ENCODE results near the gene CCDC61.
A peak's percentile ranks its signal among the peaks of the same experiment; 100 is the strongest.

CCDC61 gene

GRCh38 chr19:46015687-46016425 lies 20.6 kb downstream of the CCDC61 start:
- DNase-seq (ENCODE audit: low spot score): no peak
- no peak for FAIRE-seq

- FAIRE-seq (no peak), DNase-seq (ENCODE audit: low spot score) (peak; percentile 88)
Measured at GRCh38 chr19:46016426-46017094, 21.3 kb downstream of the CCDC61 start.

- FAIRE-seq (no peak), DNase-seq (ENCODE audit: low spot score) (no peak)
Measured at GRCh38 chr19:46017095-46017429, 21.8 kb downstream of the CCDC61 start.

GRCh38 chr19:46017874-46018675 lies 22.8 kb downstream of the CCDC61 start:
- FAIRE-seq: no peak
- DNase-seq (ENCODE audit: low spot score): no peak

GRCh38 chr19:46018729-46019251 lies 23.5 kb downstream of the CCDC61 start:
- DNase-seq (ENCODE audit: low spot score) (no peak), FAIRE-seq (no peak)

GRCh38 chr19:46019270-46019669 lies 24.0 kb downstream of the CCDC61 start:
- DNase-seq (ENCODE audit: low spot score): no peak
- FAIRE-seq: no peak

- no peak for DNase-seq (ENCODE audit: low spot score)
- FAIRE-seq: no peak
Measured at GRCh38 chr19:46020819-46021125, 25.5 kb downstream of the CCDC61 start.

- DNase-seq (ENCODE audit: low spot score) (no peak), FAIRE-seq (no peak)
Measured at GRCh38 chr19:46021531-46022041, 26.3 kb downstream of the CCDC61 start.

GRCh38 chr19:46022061-46022430 lies 26.8 kb downstream of the CCDC61 start:
- DNase-seq (ENCODE audit: low spot score) (no peak), FAIRE-seq (no peak)

- DNase-seq (ENCODE audit: low spot score) (no peak), FAIRE-seq (no peak)
Measured at GRCh38 chr19:46022431-46023310, 27.4 kb downstream of the CCDC61 start, which contains the start of gene PGLYRP1. Gene PGLYRP1, minus strand, starts transcription at chr19:46023053. Its CDS starts 32 bp downstream, at chr19:46023021.

- no peak for FAIRE-seq
- no peak for DNase-seq (ENCODE audit: low spot score)
Measured at GRCh38 chr19:46023311-46023779, 28.1 kb downstream of the CCDC61 start.

- FAIRE-seq (no peak), DNase-seq (ENCODE audit: low spot score) (no peak)
Measured at GRCh38 chr19:46025835-46026234, 30.6 kb downstream of the CCDC61 start.

GRCh38 chr19:46030812-46031550 lies 35.7 kb downstream of the CCDC61 start:
- no peak for DNase-seq (ENCODE audit: low spot score)
- no peak for FAIRE-seq

GRCh38 chr19:46031781-46032596 lies 36.7 kb downstream of the CCDC61 start:
- DNase-seq (ENCODE audit: low spot score) (no peak), FAIRE-seq (no peak)

- no peak for FAIRE-seq
- DNase-seq (ENCODE audit: low spot score): no peak
Measured at GRCh38 chr19:46032597-46033025, 37.3 kb downstream of the CCDC61 start.

- FAIRE-seq (no peak), DNase-seq (ENCODE audit: low spot score) (no peak)
Measured at GRCh38 chr19:46033401-46033800, 38.1 kb downstream of the CCDC61 start.

GRCh38 chr19:46035546-46035945 lies 40.3 kb downstream of the CCDC61 start:
- DNase-seq (ENCODE audit: low spot score) (no peak), FAIRE-seq (no peak)

GRCh38 chr19:46035986-46036743 lies 40.9 kb downstream of the CCDC61 start:
- no peak for FAIRE-seq

GRCh38 chr19:46036744-46037128 lies 41.5 kb downstream of the CCDC61 start:
- DNase-seq (ENCODE audit: low spot score) (no peak), FAIRE-seq (no peak)

More at GRCh38 chr19:46035986-46036743, 40.9 kb downstream of the CCDC61 start:
- DNase-seq (ENCODE audit: low spot score): no peak

Data from urothelium cell line (cell line).